ENCODE data around the gene ZIC4. TPM values are rescaled to one million over a fixed set of nuclear protein-coding genes. Genes with fewer than 3 reads are reported as not detected.

The ZIC4 gene
- total and polyA plus RNA-seq, 2 of the 4 experiments (the other 2 are of a cell fraction), result not detected

DNA sequence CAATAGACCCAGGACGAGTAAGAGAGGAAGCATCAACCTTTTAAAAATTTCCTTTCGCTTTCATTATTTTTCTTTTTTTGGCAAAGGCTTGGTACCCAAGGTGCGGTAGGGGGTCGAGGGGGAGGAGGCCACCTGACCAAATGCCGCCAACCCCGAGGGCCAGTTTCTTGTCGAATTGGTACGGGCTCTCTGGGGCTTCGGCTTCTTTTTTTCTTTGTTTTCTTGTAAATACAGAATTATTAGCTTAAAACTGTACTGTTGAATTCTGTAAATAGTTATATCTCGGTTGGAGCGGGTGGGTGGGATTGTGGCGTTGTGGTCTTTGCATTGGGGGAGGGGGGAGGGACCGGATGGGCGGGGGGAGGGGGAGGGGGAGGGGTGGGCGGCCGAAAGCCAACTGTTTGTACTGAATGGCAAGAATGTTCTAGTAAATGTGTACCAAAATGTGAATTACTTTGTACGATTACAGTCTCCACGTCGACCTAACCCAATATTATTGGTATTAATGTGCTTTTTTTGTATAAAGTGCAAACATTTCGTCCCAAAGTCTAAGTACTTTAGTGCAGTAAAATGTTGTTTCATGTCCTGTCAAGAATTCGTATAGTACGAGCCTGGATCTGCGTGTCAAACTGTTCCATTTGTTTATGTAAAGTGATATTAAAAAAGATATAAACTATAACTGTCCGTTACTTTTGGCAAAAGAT is 7.5 kb upstream of the ZIC4 start:
- no peak overlapping the region for H3K4me3 ChIP-seq (ENCODE audit: insufficient read depth, low read depth, low read length)
- CTCF ChIA-PET, result no interaction called here

More for the DNA sequence above, 7.5 kb upstream of the ZIC4 start:
- Histone ChIP-seq H3K4me2 (ENCODE audit: low read depth, low read length) (peak overlapping the region; percentile 79), H3K9ac (ENCODE audit: low read depth, low read length) (no peak overlapping the region), H3K23ac (ENCODE audit: low read depth, low read length) (no peak overlapping the region), H4K91ac (ENCODE audit: insufficient read depth, low read depth, low read length) (no peak overlapping the region), H3K56ac (ENCODE audit: extremely low read depth, insufficient read depth, low read length) (no peak overlapping the region), H3K4me1 (ENCODE audit: control insufficient read depth, insufficient read depth, low read length) (no peaks in the 10 kb centered on the region), H4K5ac (ENCODE audit: low read depth, low read length) (no peak overlapping the region), H2AFZ (replicated peaks; ENCODE audit: low read length, poor library complexity) (no peak overlapping the region), H3K27ac (ENCODE audit: insufficient read depth, low read length) (no peak overlapping the region), H2BK20ac (ENCODE audit: low read depth, low read length) (no peak overlapping the region), H3K79me1 (ENCODE audit: low read depth in 1 of 2, low read length in 2 of 2) (no peaks in the 10 kb centered on the region), H3K9me1 (ENCODE audit: insufficient read depth, low read length) (0 out of 2 replicates have a peak, but pooled peaks cover 3% of the 10 kb centered on the region), H2BK120ac (ENCODE audit: low read depth, low read length) (no peak overlapping the region), H2AK5ac (ENCODE audit: low read depth, low read length) (no peak overlapping the region), H3K36me3 (ENCODE audit: control insufficient read depth, insufficient read depth, low read length) (no peaks in the 10 kb centered on the region), H3K14ac (replicated peaks; ENCODE audit: low read depth, low read length) (no peak overlapping the region), H2BK15ac (ENCODE audit: low read depth, low read length) (no peak overlapping the region), H3K18ac (ENCODE audit: low read depth, low read length) (no peak overlapping the region), H2AK9ac (replicated peaks; ENCODE audit: low read depth, low read length, poor library complexity) (no peak overlapping the region), H4K20me1 (ENCODE audit: insufficient read depth, low read length) (0 out of 2 replicates have a peak, but pooled peaks cover 3% of the 10 kb centered on the region), H4K8ac (ENCODE audit: low read depth in 2 of 2, low read length in 2 of 2) (no peak overlapping the region), H3K9me3 (ENCODE audit: control insufficient read depth, insufficient read depth, low read length) (peaks cover 13% of the 10 kb centered on the region), H3K4ac (ENCODE audit: low read depth, low read length) (no peak overlapping the region), H3K27me3 (ENCODE audit: control insufficient read depth, insufficient read depth, low read length) (peaks cover 78% of the 10 kb centered on the region), H2BK5ac (ENCODE audit: low read depth, low read length, poor library complexity, severe bottlenecking) (no peak overlapping the region)
- no TSS peak for BruUV-seq (replicated peaks)
- TF ChIP-seq SMC3 (IDR thresholded peaks at IDR 0.05; ENCODE audit: low read depth, low read length), result no peak
- no peak for TF ChIP-seq POLR2A (IDR thresholded peaks at IDR 0.05; ENCODE audit: low read depth, low read length)
- TF ChIP-seq, protein P1, sequence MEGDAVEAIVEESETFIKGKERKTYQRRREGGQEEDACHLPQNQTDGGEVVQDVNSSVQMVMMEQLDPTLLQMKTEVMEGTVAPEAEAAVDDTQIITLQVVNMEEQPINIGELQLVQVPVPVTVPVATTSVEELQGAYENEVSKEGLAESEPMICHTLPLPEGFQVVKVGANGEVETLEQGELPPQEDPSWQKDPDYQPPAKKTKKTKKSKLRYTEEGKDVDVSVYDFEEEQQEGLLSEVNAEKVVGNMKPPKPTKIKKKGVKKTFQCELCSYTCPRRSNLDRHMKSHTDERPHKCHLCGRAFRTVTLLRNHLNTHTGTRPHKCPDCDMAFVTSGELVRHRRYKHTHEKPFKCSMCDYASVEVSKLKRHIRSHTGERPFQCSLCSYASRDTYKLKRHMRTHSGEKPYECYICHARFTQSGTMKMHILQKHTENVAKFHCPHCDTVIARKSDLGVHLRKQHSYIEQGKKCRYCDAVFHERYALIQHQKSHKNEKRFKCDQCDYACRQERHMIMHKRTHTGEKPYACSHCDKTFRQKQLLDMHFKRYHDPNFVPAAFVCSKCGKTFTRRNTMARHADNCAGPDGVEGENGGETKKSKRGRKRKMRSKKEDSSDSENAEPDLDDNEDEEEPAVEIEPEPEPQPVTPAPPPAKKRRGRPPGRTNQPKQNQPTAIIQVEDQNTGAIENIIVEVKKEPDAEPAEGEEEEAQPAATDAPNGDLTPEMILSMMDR (conservative IDR thresholded peaks at IDR 0.05; ENCODE audit: low read depth, low read length), result no peak
- no peak for TF ChIP-seq RFX5 (IDR thresholded peaks at IDR 0.05; ENCODE audit: low read depth, low read length)
- no peak for TF ChIP-seq MXI1 (IDR thresholded peaks at IDR 0.05; ENCODE audit: borderline replicate concordance, low read depth, low read length)
- TF ChIP-seq MAFK (IDR thresholded peaks at IDR 0.05; ENCODE audit: low read depth, low read length), result no peak
- no peak for TF ChIP-seq RCOR1 (IDR thresholded peaks at IDR 0.05; ENCODE audit: insufficient replicate concordance, low read length)
- TF ChIP-seq MAZ (IDR thresholded peaks at IDR 0.05; ENCODE audit: borderline replicate concordance, low read depth, low read length), result no peak
- TF ChIP-seq, protein P2, sequence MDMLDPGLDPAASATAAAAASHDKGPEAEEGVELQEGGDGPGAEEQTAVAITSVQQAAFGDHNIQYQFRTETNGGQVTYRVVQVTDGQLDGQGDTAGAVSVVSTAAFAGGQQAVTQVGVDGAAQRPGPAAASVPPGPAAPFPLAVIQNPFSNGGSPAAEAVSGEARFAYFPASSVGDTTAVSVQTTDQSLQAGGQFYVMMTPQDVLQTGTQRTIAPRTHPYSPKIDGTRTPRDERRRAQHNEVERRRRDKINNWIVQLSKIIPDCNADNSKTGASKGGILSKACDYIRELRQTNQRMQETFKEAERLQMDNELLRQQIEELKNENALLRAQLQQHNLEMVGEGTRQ (IDR thresholded peaks at IDR 0.05; ENCODE audit: low read depth, low read length), result no peak
- TF ChIP-seq BHLHE40 (IDR thresholded peaks at IDR 0.05; ENCODE audit: low read depth, low read length), result no peak
- dilution Hi-C loops (cut with HindIII; ENCODE audit: low sequenced_read_pairs, unreplicated experiment), result no loop called here
- in situ Hi-C loops (cut with MboI; ENCODE audit: low sequenced_read_pairs), result no loop called here
- POLR2A ChIA-PET (ENCODE audit: unreplicated experiment), result no interaction called here
- WGBS, 2 experiments (ENCODE audit: extremely low coverage in 2 of 2, insufficient read length in 1 of 2), result no CpG with 5 or more reads among the region's 24 CpGs
- DNase-seq (no peak), ATAC-seq (ENCODE audit: low read depth) (no peak)
- intact Hi-C loops (cut with micrococcal nuclease), result no loop called here
